NCI-H2227 (cell line): Measurements from ENCODE around the gene MAPK8IP2.

Experiments used
- DNase-seq: peaks from one replicate; lab custom pipeline; 2025; ENCODE audit not compliant: unreplicated experiment; lab: John Stamatoyannopoulos, UW

MAPK8IP2 gene

GRCh38 chr22:50600538-50600937 lies at the start of gene MAPK8IP2:
Gene MAPK8IP2 (plus strand): TSS chr22:50600793. CDS start chr22:50600819, 26 bp downstream.
- DNase-seq, result peak; percentile 78

GRCh38 chr22:50551160-50551752 lies 49.3 kb upstream of the MAPK8IP2 start:
- no peak for DNase-seq

GRCh38 chr22:50553310-50553709 lies 47.3 kb upstream of the MAPK8IP2 start:
- no peak for DNase-seq

- DNase-seq, result no peak
Measured at GRCh38 chr22:50556703-50557102, 43.9 kb upstream of the MAPK8IP2 start.

- DNase-seq, result no peak
Measured at GRCh38 chr22:50560034-50560433, 40.6 kb upstream of the MAPK8IP2 start.

GRCh38 chr22:50561401-50562358 lies 38.9 kb upstream of the MAPK8IP2 start:
- DNase-seq, result no peak

- DNase-seq, result peak; percentile 96
Measured at GRCh38 chr22:50562523-50563412, 37.8 kb upstream of the MAPK8IP2 start, which contains the start of gene SYCE3. Gene SYCE3 (minus strand): TSS chr22:50562919. CDS start chr22:50556405, 6,514 bp downstream.

GRCh38 chr22:50563413-50564160 lies 37.0 kb upstream of the MAPK8IP2 start:
- no peak for DNase-seq

- DNase-seq, result no peak
Measured at GRCh38 chr22:50564289-50564688, 36.3 kb upstream of the MAPK8IP2 start.

- no peak for DNase-seq
Measured at GRCh38 chr22:50567721-50568252, 32.8 kb upstream of the MAPK8IP2 start.

GRCh38 chr22:50568626-50569025 lies 32.0 kb upstream of the MAPK8IP2 start:
- DNase-seq, result no peak

GRCh38 chr22:50569041-50569459 lies 31.5 kb upstream of the MAPK8IP2 start:
- no peak for DNase-seq

GRCh38 chr22:50569896-50570535 lies 30.6 kb upstream of the MAPK8IP2 start:
- no peak for DNase-seq

GRCh38 chr22:50570861-50571260 lies 29.7 kb upstream of the MAPK8IP2 start:
- DNase-seq, result no peak

GRCh38 chr22:50571264-50572175 lies 29.1 kb upstream of the MAPK8IP2 start:
- no peak for DNase-seq

- DNase-seq, result no peak
Measured at GRCh38 chr22:50572965-50573364, 27.6 kb upstream of the MAPK8IP2 start.

- DNase-seq, result no peak
Measured at GRCh38 chr22:50573491-50574382, 26.9 kb upstream of the MAPK8IP2 start.

- no peak for DNase-seq
Measured at GRCh38 chr22:50574383-50574755, 26.2 kb upstream of the MAPK8IP2 start.
